GM18909 (cell line): ENCODE data around the gene ZNF236.

Experiments
- ATAC-seq: cut with Tn5 transposase; IDR thresholded peaks from one replicate; pipeline ENCODE4 v1.9.1; 2021; ENCODE audit warnings: mild to moderate bottlenecking; ENCODE audit not compliant: unreplicated experiment, poor library complexity

ZNF236 gene

DNA sequence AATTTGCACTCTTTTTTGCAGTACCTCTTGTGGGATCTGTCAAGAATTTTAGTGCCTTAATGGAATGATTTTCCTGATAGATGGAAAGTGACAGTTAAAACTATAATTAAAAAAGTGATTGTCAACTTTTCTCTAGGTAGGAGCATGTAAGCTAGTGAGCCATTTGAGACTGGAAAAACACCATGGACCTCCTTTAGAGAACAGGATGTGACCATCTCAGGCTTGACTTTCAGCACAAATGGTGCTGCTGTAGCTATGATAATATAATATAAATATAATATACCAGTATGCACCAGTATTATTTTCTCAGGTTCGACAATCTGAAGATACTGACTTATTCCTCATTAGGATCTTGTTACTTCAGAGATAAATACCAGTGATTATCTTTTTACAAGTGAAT lies 27.8 kb downstream of the ZNF236 start:
- ATAC-seq, result peak; percentile 60

DNA sequence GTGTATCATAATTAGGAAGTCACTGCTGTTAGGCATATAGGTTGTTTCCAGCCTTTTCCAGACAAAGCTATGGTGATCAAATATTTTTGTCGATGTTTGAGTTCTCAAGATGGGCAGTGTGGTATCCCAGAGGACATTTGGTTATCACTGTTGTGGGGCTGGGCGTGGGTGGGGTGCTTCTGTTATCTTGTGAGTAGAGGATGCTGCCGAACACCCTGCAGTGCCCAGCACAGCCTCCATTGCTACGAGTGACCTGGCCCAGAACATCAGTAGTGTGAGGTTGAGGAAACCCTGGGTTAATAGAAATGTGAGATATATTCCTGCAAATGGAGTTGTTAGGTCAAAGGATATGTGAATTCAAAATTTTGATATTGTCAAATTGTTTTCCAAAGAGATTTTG lies 33.2 kb downstream of the ZNF236 start:
- no peak for ATAC-seq

DNA sequence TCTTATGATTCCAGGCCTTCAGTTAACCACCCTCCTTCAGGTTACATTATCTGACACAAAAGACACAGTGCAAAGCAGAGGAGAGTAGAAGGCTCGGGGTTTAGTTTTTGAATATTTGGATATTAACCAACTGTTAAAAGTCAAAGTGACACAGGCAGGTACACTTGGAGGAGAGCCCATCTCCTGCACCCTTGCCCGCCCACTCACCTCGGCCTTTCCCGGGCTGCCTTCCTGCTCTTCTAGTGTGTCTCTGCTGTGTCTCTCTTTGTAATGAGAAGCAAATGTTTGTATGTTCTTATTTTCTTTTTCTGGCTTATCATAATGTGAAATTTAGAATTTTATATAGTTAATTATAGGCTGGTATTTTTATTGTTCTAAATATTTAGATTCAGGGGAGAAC lies 35.1 kb downstream of the ZNF236 start:
- no peak for ATAC-seq

DNA sequence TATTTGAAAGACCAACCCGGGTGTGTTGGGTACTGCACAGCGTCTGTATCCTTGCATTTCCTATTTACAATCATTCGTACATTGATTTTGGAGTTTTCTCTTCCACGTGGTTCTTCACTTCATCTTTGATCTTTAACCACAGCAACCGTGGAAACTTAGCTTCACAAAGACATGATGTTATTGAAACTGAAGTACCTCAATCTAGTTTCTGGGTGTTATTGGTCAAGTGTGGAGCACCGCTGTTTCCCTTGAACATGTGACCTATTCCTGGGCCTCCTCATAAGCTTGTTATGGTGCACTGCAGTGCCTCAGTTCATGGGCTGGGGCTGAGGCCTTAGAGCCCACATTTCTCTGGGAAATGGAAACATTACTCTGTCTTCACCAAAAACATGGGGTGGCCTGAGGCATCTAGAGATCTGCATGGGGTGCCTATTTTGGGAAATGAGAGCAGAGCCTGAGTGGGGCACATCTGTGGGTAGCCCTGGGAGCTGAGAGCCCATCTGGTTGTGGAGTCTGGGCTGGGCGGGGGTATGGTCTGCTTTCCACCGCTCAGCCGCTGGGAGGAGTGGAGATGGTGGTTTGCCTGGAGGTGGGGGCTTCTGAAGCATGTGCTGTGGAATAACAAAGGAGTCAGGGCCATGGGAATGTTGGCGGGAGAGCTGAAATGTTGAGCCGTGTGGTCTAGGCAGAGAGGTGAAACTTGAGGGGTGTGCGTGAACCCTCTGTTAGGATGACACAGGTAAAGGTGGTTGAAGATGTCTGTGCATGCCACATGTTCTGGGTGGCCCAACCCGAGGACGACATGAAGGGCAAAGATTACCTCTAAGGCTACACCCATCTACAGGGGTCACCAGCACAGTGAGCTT lies 37.4 kb downstream of the ZNF236 start:
- peak; percentile 89 for ATAC-seq

DNA sequence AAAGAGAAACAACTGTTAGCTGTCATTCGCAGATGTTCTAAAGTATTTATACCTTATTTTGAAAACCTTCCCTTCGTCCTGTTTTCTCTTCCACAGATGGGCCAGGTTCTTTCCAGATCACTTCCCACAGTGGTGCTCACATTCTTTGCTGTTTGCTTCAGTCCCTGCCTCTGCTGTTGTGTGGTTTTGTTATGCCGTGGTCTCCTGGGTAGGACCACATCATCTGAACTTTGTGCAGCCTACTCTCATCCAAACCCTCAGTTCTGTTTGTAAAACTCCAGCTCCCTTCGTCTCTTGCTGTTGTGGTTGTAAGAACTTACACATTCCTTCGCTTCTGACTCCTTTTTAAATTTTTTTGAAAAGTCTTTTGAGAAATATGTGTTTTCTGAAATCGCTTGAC lies 38.1 kb downstream of the ZNF236 start:
- no peak for ATAC-seq

DNA sequence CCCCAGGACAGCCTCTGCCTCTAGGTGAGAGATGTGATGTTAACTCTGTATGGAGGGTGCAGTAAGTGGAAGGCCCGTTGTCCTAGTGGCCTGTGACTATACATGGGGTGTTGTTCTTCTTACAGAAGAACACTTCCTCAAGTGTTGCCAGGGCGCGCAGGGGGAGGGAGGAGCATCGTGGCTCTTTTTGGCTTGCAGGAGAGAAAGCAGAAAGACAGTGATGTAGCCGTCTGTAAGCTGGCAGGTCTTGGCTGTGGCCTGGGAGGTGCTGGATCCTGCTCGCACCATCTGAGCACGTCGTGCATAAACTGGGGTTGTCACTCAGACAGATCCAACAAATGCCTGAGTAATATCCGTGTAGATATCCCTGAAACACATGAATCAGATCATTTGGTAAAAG lies 44.3 kb downstream of the ZNF236 start:
- ATAC-seq, result no peak

DNA sequence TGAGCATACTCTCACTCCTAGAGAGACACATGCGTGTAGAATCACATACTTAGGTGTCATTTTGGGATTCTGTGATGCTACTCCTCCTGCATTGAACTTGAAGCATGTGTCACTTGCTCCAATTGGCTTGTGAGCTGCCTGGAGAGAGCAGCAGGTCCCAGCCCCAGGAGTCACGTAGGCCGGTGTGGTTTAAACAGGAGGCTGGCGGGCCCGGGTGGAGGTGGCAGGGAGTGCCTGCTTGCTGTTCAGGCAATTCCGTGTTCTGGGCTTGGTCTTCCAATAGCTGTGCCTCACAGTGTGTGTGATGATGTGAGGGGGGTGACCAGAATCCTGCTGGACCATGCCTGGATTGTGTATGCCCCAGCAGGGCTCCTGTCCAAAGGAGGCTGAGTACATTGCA lies 51.0 kb downstream of the ZNF236 start:
- no peak for ATAC-seq

DNA sequence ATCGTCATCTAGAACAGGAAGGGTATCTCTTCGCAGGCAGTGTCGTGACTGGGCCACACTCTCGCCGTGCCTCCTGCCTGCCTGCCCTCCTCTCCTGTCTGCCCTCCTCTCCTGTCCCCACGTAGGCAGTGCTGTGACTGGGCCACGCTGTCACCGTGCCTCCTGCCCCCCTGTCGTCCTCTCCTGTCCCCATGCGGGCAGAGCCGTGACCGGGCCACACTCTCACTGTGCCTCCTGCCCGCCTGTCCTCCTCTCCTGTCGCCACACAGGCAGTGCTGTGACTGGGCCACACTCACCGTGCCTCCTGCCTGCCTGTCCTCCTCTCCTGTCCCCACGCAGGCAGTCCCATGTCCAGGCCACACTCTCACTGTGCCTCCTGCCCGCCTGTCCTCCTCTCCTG lies 51.4 kb downstream of the ZNF236 start:
- no peak for ATAC-seq

DNA sequence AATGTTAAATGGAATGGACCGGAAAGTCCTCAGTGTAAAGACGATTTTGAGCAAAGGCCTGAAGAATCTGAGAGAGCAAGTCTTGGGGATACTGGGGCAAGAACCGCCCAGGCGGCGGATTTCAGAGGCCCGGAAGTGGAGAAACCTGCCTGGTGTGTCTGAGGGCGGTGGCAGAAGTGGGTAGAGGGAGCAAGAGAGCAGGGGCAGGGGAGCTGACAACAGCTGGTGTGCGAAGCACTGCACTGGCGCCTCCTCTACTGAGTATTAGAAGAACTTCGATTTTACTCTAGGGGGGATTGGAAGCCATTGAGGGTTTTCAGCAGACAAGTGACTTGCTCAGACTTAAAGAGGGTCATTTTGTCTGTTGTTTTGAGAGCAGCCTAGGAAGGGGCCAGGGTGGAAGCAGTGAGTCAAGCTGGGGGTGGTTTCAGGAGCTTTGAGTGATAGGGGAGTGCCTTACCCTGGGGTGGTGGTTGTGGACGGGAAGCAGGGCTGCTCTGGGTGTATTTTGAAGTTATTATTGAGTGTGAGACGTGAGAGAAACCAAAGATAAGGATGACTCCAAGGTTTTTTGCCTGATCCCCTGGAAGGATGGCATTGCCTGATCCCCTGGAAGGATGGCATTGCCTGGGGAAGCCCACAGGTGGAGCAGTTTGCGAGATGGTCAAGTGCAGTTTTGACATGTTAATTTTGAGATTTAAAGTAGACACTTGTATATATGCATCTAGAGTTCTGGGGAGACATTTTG lies 52.5 kb downstream of the ZNF236 start:
- ATAC-seq, result no peak

DNA sequence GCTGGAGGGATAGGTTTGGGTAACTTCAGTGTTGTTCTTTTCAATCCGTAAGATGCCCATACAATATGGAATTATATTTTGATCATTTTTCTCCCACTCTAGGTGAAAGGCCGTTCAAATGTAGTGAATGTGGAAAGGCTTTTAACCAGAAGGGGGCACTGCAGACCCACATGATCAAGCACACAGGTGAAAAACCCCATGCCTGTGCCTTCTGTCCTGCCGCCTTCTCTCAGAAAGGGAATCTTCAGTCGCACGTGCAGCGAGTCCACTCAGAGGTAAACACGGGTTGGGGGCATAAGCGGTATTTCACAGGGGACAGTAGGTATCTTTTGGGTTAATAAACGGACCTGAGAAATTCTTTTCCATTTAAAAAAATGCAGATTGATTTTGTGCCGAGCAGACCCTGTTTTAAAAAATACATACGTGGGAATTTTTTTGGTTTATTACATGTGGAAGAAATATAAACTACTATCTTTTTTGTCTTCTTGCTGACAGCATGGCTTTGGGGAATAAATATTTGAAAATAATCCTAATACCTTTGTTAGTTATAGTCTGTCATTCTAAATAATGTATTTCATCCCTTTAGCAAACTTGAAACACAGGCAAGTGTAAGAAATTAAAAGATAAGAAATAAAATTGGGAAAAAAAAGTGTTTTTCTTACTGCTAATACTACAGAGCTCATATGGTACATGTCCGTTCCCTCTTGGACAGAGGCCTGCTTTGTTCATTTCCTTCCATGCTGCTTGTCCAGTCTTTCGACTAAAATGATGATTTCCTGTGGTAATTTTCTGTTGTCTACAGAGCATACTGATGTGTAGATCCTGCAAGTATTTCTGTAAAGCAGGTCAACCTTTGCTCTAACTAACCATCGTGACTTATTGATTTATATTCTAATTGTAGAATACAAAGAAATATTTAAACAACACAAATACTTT lies 53.3 kb downstream of the ZNF236 start:
- ATAC-seq, result no peak

DNA sequence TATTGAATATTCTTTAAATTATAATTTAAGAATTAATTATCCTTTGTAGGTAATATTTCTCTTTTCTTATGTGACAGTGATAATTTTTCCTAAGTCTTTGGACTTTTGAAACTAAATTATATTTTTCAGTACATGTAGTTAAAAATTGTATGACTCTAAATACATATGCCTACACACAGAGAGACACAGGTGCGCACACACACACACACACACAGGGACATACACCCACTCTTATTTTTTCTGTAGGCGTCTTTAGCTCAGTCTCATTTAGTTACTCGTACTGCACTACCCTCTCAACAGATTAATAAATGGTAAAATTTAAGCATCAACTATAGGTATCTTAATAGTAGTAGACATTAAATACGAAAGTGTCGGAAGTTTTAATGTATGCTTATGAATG lies 56.1 kb downstream of the ZNF236 start:
- no peak for ATAC-seq

DNA sequence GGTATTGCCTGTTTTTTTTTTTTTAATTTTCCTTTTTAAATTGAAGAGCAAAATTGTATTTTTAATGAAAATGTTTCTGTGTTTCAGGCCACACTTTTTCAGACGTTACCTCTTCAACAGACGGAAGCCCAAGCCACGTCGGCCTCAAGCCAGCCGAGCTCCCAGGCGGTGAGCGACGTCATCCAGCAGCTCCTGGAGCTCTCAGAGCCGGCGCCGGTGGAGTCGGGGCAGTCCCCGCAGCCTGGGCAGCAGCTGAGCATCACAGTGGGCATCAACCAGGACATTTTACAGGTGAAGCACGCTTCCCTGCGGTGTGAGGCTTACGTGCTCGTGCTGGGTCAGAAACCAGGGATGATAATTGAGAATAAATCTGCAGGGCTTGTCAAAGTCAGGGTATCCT lies 57.7 kb downstream of the ZNF236 start:
- no peak for ATAC-seq

DNA sequence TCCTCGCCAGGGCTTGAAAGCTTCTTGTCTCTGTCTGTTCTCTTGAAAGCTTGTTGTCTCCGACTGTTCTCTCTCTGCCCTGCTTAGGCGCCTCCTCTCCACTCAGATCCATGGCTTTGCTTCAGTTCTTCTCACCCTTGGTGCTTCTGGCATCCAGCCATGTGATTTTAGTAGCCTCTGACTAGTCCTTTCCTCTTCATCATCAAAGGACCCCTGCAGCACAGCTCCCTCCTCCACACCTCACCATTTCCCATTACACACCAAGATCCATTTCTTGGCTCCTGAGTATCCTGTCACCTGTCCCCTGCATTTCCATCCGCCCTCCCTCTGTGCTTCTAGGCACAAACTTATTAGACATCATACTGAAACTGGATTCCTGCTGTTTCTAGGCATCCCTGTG lies 59.4 kb downstream of the ZNF236 start:
- ATAC-seq, result no peak

DNA sequence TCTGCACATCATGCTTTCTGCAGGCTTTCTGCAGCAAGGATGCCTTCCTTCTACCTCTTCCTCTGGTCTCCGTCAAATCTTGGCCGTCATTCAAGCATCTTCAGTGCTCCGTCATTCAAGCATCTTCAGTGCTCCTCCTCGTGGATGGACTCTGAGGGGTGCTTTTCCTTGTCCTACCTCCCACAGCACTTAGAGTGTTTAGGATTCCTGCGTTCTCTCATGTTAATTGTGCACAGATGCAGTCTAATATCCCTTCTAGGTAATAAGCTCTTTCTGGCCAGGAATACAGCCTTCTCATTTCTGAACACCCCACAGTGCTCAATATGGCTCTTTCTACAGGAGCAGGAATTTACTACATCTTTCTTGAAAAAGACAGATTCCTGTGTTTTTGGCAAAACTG lies 59.8 kb downstream of the ZNF236 start:
- no peak for ATAC-seq

DNA sequence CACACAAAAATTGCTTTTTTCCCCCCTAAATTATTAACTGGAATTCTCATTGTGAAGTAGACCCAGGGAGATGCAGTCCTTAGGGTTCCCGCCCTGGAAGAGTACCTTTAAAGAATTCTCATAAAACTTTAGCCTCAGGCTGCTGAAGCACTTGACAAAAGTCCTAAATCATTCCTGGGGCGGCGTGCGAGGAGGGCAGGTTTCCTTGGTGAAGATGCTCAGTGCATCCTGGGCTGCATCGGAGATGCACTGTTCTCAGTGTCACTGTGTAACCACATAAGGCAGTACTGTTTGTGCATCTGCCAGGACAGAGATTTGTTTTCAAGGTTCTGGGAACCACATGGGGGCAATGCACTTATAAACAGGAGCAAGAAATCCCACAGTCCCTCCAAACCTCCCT lies 62.6 kb downstream of the ZNF236 start:
- no peak for ATAC-seq

DNA sequence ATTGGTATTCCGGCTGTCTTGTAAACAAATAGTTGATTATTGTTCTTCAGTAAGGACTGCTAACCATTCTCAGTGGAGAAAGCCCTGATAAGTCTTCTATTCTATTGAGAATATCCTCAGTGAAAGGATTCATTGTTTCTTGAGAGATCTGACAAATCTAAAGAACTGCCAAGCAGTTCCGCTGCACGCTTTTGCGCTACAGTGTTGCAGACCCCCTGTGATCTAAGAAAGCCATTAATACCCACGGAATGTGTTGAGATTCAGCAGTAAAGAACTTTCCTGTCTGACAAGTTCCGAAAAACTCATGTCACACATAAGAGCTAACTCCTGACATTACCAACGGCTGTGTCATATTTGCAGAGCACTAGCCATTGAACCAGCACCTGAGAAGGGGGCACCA lies 63.8 kb downstream of the ZNF236 start:
- ATAC-seq, result no peak

DNA sequence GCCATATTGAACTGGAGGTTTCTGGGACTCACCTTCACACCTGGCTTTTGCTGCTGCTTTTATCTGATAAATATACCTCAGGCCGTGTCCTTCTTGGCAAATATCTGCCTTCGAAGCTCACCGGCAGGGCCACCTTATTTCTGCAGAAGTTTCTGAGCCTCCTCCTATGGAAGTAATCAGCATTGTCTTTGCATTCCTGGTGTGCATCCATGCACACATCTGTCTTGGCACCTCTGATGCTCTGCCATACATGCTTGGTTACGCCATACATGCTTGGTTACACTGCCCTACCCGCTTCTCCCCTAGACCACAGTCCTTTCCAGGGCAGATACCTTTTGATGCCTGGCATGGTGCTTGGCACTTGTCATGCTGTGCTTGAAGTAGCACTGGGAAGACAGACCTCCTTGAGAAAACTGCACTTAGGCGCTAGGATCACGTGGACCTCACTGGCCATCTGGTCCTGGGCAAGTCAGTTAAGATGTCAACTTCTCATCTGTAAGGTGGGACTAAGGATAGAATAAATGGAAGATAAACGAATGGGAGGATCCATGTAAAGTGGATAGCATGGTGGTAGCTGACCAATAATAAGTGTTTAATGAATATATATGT lies 66.8 kb downstream of the ZNF236 start:
- ATAC-seq, result no peak

DNA sequence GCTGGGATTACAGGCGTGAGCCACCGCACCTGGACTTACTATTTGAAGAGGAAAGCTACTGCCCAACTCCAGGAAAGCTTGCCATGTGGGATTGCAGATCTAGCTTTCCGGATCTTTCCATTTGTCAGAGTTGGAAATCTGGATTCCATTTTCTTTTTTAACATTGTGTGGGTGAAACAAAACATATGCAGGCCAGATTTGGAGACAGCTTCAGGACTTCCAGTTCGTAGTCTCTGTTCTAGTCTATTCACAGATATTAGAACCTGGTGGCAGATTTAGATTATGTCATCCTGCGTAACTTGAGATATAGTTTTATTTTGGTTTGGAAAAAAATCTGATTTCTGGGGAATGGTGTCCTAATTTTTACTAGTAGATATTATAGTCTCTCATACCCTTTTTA lies 70.5 kb downstream of the ZNF236 start:
- no peak for ATAC-seq

DNA sequence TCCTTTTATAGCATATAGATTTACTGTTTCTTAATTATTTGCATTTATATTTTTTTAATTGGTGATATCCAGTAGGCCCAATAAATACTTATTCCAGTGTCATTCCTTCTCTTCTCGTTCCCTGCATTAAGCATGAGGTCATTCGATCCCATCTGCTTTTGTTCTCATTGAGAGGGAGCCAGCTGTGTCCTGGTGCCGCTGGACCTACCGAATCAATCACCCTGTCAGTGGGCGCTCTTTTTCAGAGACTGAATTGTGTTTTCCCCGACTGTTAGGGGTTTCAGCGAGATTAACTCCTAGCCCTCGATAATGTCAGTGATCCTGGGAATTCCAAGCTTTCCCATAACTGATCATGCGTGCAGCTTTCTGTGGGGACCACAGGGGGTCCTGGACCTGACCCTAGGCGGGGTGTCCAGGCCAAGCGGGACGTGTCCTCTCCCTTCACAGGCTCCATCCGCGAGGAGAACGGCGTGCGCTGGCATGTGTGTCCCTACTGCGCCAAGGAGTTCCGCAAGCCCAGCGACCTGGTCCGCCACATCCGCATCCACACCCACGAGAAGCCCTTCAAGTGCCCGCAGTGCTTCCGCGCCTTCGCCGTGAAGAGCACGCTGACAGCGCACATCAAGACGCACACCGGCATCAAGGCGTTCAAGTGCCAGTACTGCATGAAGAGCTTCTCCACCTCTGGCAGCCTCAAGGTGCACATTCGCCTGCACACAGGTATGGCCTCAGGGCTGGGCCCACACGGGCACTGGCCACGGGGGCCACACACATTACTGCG lies 72.4 kb downstream of the ZNF236 start:
- no peak for ATAC-seq

DNA sequence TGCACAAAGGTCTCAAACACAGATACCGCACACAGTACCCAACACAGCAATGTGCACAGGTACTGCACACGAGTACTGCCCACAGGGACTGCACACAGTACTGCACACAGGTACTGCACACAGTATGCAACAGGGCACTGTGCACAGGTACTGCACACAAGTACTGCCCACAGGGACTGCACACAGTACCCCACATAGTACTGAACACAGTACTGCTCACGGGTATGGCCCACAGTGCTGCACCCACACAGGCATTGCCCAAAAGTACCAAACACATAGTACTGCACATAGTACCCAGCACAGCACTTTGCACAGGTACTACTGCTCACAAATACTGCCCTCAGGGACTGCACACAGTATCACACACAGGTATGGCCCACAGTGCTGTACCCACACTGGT lies 73.1 kb downstream of the ZNF236 start:
- ATAC-seq, result no peak
